GM12878 (cell line): ENCODE measurements around the gene CCNJL. TPM values are rescaled to one million over a fixed set of nuclear protein-coding genes. Genes with fewer than 3 reads are reported as not detected.

Experiments used
- ATAC-seq: fragments of 200-7000 bp; cut with Tn5 transposase; 3 replicates; pipeline ENCODE4 v1.9.1; 2020; ENCODE audit warnings: mild to moderate bottlenecking, moderate library complexity
- BruUV-seq: library from RNA; stranded (reverse); fragments of 400-500 nt; replicated peaks from 2 replicates; lab custom pipeline; 2021; lab: Mats Ljungman, UMichigan
- CTCF ChIA-PET: fragments of 300-600 bp; sonication (Branson Sonifier 250); formaldehyde crosslinking; extraction: SDS; loops from one replicate; lab custom pipeline; 2021; ENCODE audit warnings: inconsistent platforms; lab: Yijun Ruan, JAX
- POLR2A ChIA-PET: fragments of 350-600 bp; formaldehyde crosslinking; extraction: SDS; loops from one replicate; lab custom pipeline; 2021; ENCODE audit warnings: inconsistent platforms; lab: Charles Lee
- RAD21 ChIA-PET: fragments of 300-600 bp; sonication (Branson Sonifier 250); formaldehyde crosslinking; loops from one replicate; lab custom pipeline; 2023; ENCODE audit warnings: antibody characterized with exemption; ENCODE audit not compliant: unreplicated experiment; lab: Charles Lee
- SMC1A ChIA-PET: fragments of 300-600 bp; sonication (Branson Sonifier 250); formaldehyde crosslinking; loops from one replicate; lab custom pipeline; 2023; ENCODE audit not compliant: unreplicated experiment, uncharacterized antibody; lab: Charles Lee
- DNase-seq: peaks from one replicate; pipeline ENCODE4 v3.0.0-alpha.2; 2011; ENCODE audit warnings: low read depth, low spot score
- FAIRE-seq: peaks from 3 replicates; lab custom pipeline; 2011; peaks lifted over from hg19 to GRCh38; lab: Jason Lieb, UNC
- H2AFZ ChIP-seq: 2 replicates; pipeline ENCODE4 v1.6.0; 2011; ENCODE audit warnings: low read depth, low read length, control low read depth; ENCODE audit not compliant: control insufficient read depth
- H3K27ac ChIP-seq: 2 replicates; pipeline ENCODE4 v1.5.1; 2011; ENCODE audit warnings: control low read depth; ENCODE audit not compliant: control insufficient read depth, insufficient read depth
- H3K27me3 ChIP-seq, 2 experiments: replicated peaks in 1 of 2; 2 replicates each; pipeline versions ENCODE4 v1.6.0 to v1.6.1; 2011; ENCODE audit warnings: low read length in 1 of 2; ENCODE audit not compliant: control insufficient read depth in 2 of 2, insufficient read depth in 2 of 2
- H3K36me3 ChIP-seq, 2 experiments: 2 replicates each; pipeline ENCODE4 v1.5.1; 2011; ENCODE audit warnings: low read length in 1 of 2; ENCODE audit not compliant: control insufficient read depth in 2 of 2, insufficient read depth in 2 of 2
- H3K4me1 ChIP-seq: 2 replicates; pipeline ENCODE4 v1.6.1; 2011; ENCODE audit warnings: mild to moderate bottlenecking, low read length, moderate library complexity, mixed read lengths; ENCODE audit not compliant: control insufficient read depth, insufficient read depth
- H3K4me2 ChIP-seq: 2 replicates; pipeline ENCODE4 v1.6.0; 2011; ENCODE audit warnings: control low read depth; ENCODE audit not compliant: control insufficient read depth, insufficient read depth
- H3K4me3 ChIP-seq: fragments of 200-600 bp; sonication (generic); 2 replicates; pipeline ENCODE4 v1.5.1; 2016
- H3K79me2 ChIP-seq: 2 replicates; pipeline ENCODE4 v1.6.0; 2011; ENCODE audit warnings: low read length; ENCODE audit not compliant: control insufficient read depth, insufficient read depth
- H3K9ac ChIP-seq: 2 replicates; pipeline ENCODE4 v1.8.0; 2011; ENCODE audit warnings: low read length, control low read depth, mixed read lengths; ENCODE audit not compliant: control insufficient read depth, insufficient read depth
- H3K9me3 ChIP-seq: replicated peaks from 3 replicates; pipeline ENCODE4 v1.5.1; 2011; ENCODE audit warnings: mild to moderate bottlenecking, low read length; ENCODE audit not compliant: control insufficient read depth, insufficient read depth
- H4K20me1 ChIP-seq: 2 replicates; pipeline ENCODE4 v1.6.0; 2011; ENCODE audit not compliant: control insufficient read depth, insufficient read depth
- CEBPB ChIP-seq, 2 experiments: fragments of 150-350 bp in 1 of 2; IDR thresholded peaks; 2 replicates each; pipeline ENCODE4 v1.6.1; 2012 to 2014; ENCODE audit warnings: low read depth in 2 of 2, low read length in 2 of 2, borderline replicate concordance in 1 of 2, inconsistent platforms in 1 of 2
- DPF2 ChIP-seq: fragments of 450-650 bp; IDR thresholded peaks from 2 replicates; pipeline ENCODE4 v1.6.1; 2017; ENCODE audit warnings: mild to moderate bottlenecking
- EED ChIP-seq: sonication (generic); IDR thresholded peaks from 2 replicates; pipeline ENCODE4 v1.6.1; 2016; ENCODE audit warnings: antibody characterized with exemption, low read depth
- EP300 ChIP-seq, 2 experiments: fragments of 150-350 bp in 1 of 2; IDR thresholded peaks; 2 replicates each; pipeline ENCODE4 v1.6.1; 2011 to 2012; ENCODE audit warnings: low read depth in 2 of 2, low read length in 2 of 2, borderline replicate concordance in 1 of 2, improper control_type of control experiment in 1 of 2, inconsistent platforms in 1 of 2; ENCODE audit not compliant: control insufficient read depth in 1 of 2
- FOS ChIP-seq: IDR thresholded peaks from 3 replicates; pipeline ENCODE4 v1.6.1; 2011; ENCODE audit warnings: borderline replicate concordance; ENCODE audit not compliant: insufficient read length; ENCODE audit errors: extremely low read depth
- FOXK2 ChIP-seq: fragments of 450-650 bp; IDR thresholded peaks from 2 replicates; pipeline ENCODE4 v1.6.1; 2017; ENCODE audit warnings: mild to moderate bottlenecking, moderate library complexity
- GATAD2B ChIP-seq: fragments of 450-650 bp; conservative IDR thresholded peaks from 2 replicates; pipeline ENCODE4 v1.6.1; 2017; ENCODE audit warnings: low read depth, mild to moderate bottlenecking, moderate library complexity
- IRF3 ChIP-seq: fragments of 450-650 bp; IDR thresholded peaks from 2 replicates; pipeline ENCODE4 v1.6.1; 2014; ENCODE audit warnings: mild to moderate bottlenecking
- MYC ChIP-seq: IDR thresholded peaks from 2 replicates; pipeline ENCODE4 v1.6.1; 2011; ENCODE audit warnings: mild to moderate bottlenecking, low read length, moderate library complexity, inconsistent platforms; ENCODE audit not compliant: insufficient read depth, insufficient replicate concordance, insufficient read length, severe bottlenecking
- PRDM15 ChIP-seq: fragments of 450-650 bp; formaldehyde crosslinking; IDR thresholded peaks from 2 replicates; pipeline ENCODE4 v1.4.0; 2020; ENCODE audit warnings: mild to moderate bottlenecking, moderate library complexity
- SRF ChIP-seq, 2 experiments: IDR thresholded peaks; 2 replicates each; pipeline ENCODE4 v1.6.1; 2011; ENCODE audit warnings: low read depth in 2 of 2, low read length in 2 of 2, mild to moderate bottlenecking in 1 of 2, moderate library complexity in 1 of 2
- TAF1 ChIP-seq: IDR thresholded peaks from 2 replicates; pipeline ENCODE4 v1.6.1; 2011; ENCODE audit warnings: mild to moderate bottlenecking, low read depth, low read length, borderline replicate concordance
- YBX1 ChIP-seq: fragments of 450-650 bp; IDR thresholded peaks from 2 replicates; pipeline ENCODE4 v1.6.1; 2016; ENCODE audit warnings: antibody characterized with exemption
- WGBS: methylation state at CpG from one replicate; pipeline ENCODE4 v1.1.6; 2016; ENCODE audit warnings: low lambda C conversion rate; ENCODE audit not compliant: insufficient replicate concordance, insufficient coverage; ENCODE audit errors: missing lambda C conversion rate; 5-methylcytosine and 5-hydroxymethylcytosine counted together
- in situ Hi-C: fragments of 300-500 bp; cut with MboI; formaldehyde crosslinking; loops from 9 replicates; pipeline ENCODE4 v1.14.3; 2018; ENCODE audit warnings: mixed read lengths
- intact Hi-C: fragments of 100-400 bp; cut with micrococcal nuclease; formaldehyde crosslinking; loops from one replicate; pipeline ENCODE4 v1.14.2; 2022; ENCODE audit not compliant: unreplicated experiment
- polyA plus RNA-seq, 11 experiments: library from polyadenylated mRNA; depleted of rRNA in 4 of 11; unstranded in 6 of 11; stranded (reverse) in 5 of 11; fragments of >200 nt; fragmentation: Nextera tagmentation in 4 of 11; fragmentation: Illumina TruSeq in 1 of 11; extraction: Ambion mirVana in 4 of 11; extraction: Trizol in 1 of 11; gene quantifications; 1 replicate in 1 of 11; 2 replicates in 10 of 11; pipeline versions ENCODE4 v1.2.1 to v1.2.3, GENCODE V29; 2011 to 2016; ENCODE audit warnings: inconsistent platforms in 2 of 11, missing spikeins in 2 of 11, low read depth in 1 of 11
- total RNA-seq, 4 experiments: library from RNA; depleted of rRNA in 3 of 4; stranded (reverse); fragments of >200 nt in 3 of 4; fragmentation: Illumina TruSeq in 1 of 4; extraction: Trizol in 1 of 4; gene quantifications; 2 replicates each; pipeline versions ENCODE4 v1.2.1 to v1.2.3, GENCODE V29; 2013 to 2021
- TF ChIP-seq, protein P1 (sequence below): IDR thresholded peaks from 2 replicates; pipeline ENCODE4 v1.6.1; 2012; ENCODE audit warnings: mild to moderate bottlenecking, low read depth, low read length
- TF ChIP-seq, protein P2 (sequence below): IDR thresholded peaks from 2 replicates; pipeline ENCODE4 v1.6.1; 2012; ENCODE audit warnings: low read depth, low read length, improper control_type of control experiment

The CCNJL gene
- total and polyA plus RNA-seq, 10 of the 15 experiments (the other 5 are each of a cell fraction or from before 2014, with no cell fraction given) = 0.09 to 0.20 (median 0.10) TPM; not detected in 7

DNA sequence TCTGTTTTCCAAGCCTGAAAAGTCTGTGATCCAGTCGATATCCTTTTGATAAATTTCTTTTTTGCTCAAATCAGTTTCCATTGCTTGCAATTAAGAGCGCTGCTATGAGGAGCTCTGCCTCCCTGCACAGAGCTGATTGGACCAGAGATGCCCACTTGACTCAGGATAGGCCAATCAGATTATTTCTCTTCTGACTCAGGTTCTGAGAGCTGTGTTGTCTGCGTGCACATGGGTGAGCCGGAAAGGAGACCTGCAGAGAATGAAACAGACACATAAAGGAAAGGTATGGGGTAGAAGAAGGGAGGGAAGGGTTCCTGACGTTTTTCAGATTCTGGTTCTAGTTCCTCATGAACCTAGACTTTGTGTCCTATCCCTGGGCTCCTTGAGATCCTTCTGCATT is 98.8 kb downstream of the CCNJL start:
- H4K20me1 ChIP-seq = no peaks in the 10 kb centered on the region
- H2AFZ ChIP-seq = no peak overlapping the region
- no peaks in the 10 kb centered on the region for H3K79me2 ChIP-seq
- no TSS peak for BruUV-seq
- DNase-seq (no peak), FAIRE-seq (no peak), ATAC-seq (peak; percentile 66)
- H3K4me2 ChIP-seq = no peak overlapping the region
- intact Hi-C loops = no loop called here
- RAD21 ChIA-PET = interaction anchor here (0.9 kb wide), 1 partner anchor 192 kb away, joined by 3 read pairs; no protein-coding TSS in a partner anchor
- H3K9me3 ChIP-seq = no peaks in the 10 kb centered on the region
- CTCF ChIA-PET = interaction anchor here (0.9 to 1.6 kb wide), 3 partner anchors 11 to 29 kb away, joined by 3 to 4 read pairs (median 4); no protein-coding TSS in a partner anchor
- SMC1A ChIA-PET = interaction anchor here (1.4 to 1.6 kb wide), 2 partner anchors 19 to 192 kb away, joined by 3 to 6 read pairs; no protein-coding TSS in a partner anchor
- H3K36me3 ChIP-seq = no peaks in the 10 kb centered on the region
- no peaks in the 10 kb centered on the region for H3K27me3 ChIP-seq
- in situ Hi-C loops = no loop called here
- POLR2A ChIA-PET = no interaction called here
- H3K4me1 ChIP-seq = no peaks in the 10 kb centered on the region
- 34% methylated on average over 5 of the region's 5 CpGs for WGBS
- H3K27ac ChIP-seq = no peak overlapping the region
- no peak overlapping the region for H3K4me3 ChIP-seq
- no peak overlapping the region for H3K9ac ChIP-seq
- no peak for TF ChIP-seq PRDM15 (CRISPR knock-in tag)
- TF ChIP-seq GATAD2B = no peak
- TF ChIP-seq, protein P1, sequence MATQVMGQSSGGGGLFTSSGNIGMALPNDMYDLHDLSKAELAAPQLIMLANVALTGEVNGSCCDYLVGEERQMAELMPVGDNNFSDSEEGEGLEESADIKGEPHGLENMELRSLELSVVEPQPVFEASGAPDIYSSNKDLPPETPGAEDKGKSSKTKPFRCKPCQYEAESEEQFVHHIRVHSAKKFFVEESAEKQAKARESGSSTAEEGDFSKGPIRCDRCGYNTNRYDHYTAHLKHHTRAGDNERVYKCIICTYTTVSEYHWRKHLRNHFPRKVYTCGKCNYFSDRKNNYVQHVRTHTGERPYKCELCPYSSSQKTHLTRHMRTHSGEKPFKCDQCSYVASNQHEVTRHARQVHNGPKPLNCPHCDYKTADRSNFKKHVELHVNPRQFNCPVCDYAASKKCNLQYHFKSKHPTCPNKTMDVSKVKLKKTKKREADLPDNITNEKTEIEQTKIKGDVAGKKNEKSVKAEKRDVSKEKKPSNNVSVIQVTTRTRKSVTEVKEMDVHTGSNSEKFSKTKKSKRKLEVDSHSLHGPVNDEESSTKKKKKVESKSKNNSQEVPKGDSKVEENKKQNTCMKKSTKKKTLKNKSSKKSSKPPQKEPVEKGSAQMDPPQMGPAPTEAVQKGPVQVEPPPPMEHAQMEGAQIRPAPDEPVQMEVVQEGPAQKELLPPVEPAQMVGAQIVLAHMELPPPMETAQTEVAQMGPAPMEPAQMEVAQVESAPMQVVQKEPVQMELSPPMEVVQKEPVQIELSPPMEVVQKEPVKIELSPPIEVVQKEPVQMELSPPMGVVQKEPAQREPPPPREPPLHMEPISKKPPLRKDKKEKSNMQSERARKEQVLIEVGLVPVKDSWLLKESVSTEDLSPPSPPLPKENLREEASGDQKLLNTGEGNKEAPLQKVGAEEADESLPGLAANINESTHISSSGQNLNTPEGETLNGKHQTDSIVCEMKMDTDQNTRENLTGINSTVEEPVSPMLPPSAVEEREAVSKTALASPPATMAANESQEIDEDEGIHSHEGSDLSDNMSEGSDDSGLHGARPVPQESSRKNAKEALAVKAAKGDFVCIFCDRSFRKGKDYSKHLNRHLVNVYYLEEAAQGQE = no peak
- TF ChIP-seq IRF3 = no peak
- TF ChIP-seq DPF2 = no peak
- no peak for TF ChIP-seq EED
- TF ChIP-seq MYC = no peak
- TF ChIP-seq TAF1 = no peak
- TF ChIP-seq YBX1 = no peak
- TF ChIP-seq FOXK2 = no peak
- TF ChIP-seq FOS = no peak
- TF ChIP-seq CEBPB (IDR thresholded peaks at IDR 0.05; ENCODE audit: borderline replicate concordance in 1 of 2, low read depth in 2 of 2, low read length in 2 of 2) = no peak
- TF ChIP-seq SRF (IDR thresholded peaks at IDR 0.05; ENCODE audit: low read depth in 2 of 2, low read length in 2 of 2) = no peak
- TF ChIP-seq, protein P2, sequence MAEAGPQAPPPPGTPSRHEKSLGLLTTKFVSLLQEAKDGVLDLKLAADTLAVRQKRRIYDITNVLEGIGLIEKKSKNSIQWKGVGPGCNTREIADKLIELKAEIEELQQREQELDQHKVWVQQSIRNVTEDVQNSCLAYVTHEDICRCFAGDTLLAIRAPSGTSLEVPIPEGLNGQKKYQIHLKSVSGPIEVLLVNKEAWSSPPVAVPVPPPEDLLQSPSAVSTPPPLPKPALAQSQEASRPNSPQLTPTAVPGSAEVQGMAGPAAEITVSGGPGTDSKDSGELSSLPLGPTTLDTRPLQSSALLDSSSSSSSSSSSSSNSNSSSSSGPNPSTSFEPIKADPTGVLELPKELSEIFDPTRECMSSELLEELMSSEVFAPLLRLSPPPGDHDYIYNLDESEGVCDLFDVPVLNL = no peak
- TF ChIP-seq EP300 (IDR thresholded peaks at IDR 0.05; ENCODE audit: borderline replicate concordance in 1 of 2, control insufficient read depth in 1 of 2, low read depth in 2 of 2, low read length in 2 of 2) = no peak
